HG03060 (cell line): ENCODE results near the gene CNOT10.
A peak's percentile ranks its signal among the peaks of the same experiment; 100 is the strongest.
"Not testable (repeated sequence)": the region's sequence is repeated elsewhere in the genome, so short reads cannot be mapped to it uniquely, and the experiment has no call there.

Experiments
- ATAC-seq: cut with Tn5 transposase; IDR thresholded peaks from one replicate; pipeline ENCODE4 v1.9.1; 2021; ENCODE audit warnings: low read depth, moderate number of reproducible peaks; ENCODE audit not compliant: unreplicated experiment

CNOT10 gene

GRCh38 chr3:32743934-32744333 lies 58.9 kb downstream of the CNOT10 start:
- ATAC-seq = no peak

- no peak for ATAC-seq
Measured at GRCh38 chr3:32751377-32751776, 66.4 kb downstream of the CNOT10 start.

- no peak for ATAC-seq
Measured at GRCh38 chr3:32755761-32756160, 70.8 kb downstream of the CNOT10 start.

GRCh38 chr3:32757618-32758374 lies 72.8 kb downstream of the CNOT10 start:
- no peak for ATAC-seq

GRCh38 chr3:32758375-32758753 lies 73.4 kb downstream of the CNOT10 start:
- ATAC-seq = no peak

GRCh38 chr3:32759342-32759741 lies 74.4 kb downstream of the CNOT10 start:
- ATAC-seq = no peak

GRCh38 chr3:32764481-32764880 lies 79.5 kb downstream of the CNOT10 start:
- ATAC-seq = no peak

- ATAC-seq = no peak
Measured at GRCh38 chr3:32778389-32778788, 93.4 kb downstream of the CNOT10 start.

GRCh38 chr3:32780071-32780734 lies 95.2 kb downstream of the CNOT10 start:
- ATAC-seq = no peak

- no peak for ATAC-seq
Measured at GRCh38 chr3:32780735-32781210, 95.8 kb downstream of the CNOT10 start.

GRCh38 chr3:32781211-32781968 lies 96.4 kb downstream of the CNOT10 start:
- ATAC-seq = peak; percentile 73

- not testable (repeated sequence) for ATAC-seq
Measured at GRCh38 chr3:32781969-32782270, 96.9 kb downstream of the CNOT10 start.

GRCh38 chr3:32782407-32782806 lies 97.4 kb downstream of the CNOT10 start:
- no peak for ATAC-seq

- no peak for ATAC-seq
Measured at GRCh38 chr3:32791833-32792232, 106.8 kb downstream of the CNOT10 start.

- ATAC-seq = no peak
Measured at GRCh38 chr3:32794487-32795308, 109.7 kb downstream of the CNOT10 start.

- not testable (repeated sequence) for ATAC-seq
Measured at GRCh38 chr3:32796384-32796950, 111.5 kb downstream of the CNOT10 start.

- ATAC-seq = no peak
Measured at GRCh38 chr3:32797776-32798175, 112.8 kb downstream of the CNOT10 start.

- not testable (repeated sequence) for ATAC-seq
Measured at GRCh38 chr3:32801440-32801839, 116.5 kb downstream of the CNOT10 start.

GRCh38 chr3:32813180-32813579 lies 128.2 kb downstream of the CNOT10 start:
- ATAC-seq = peak; percentile 45

- ATAC-seq = no peak
Measured at GRCh38 chr3:32814361-32814760, 129.4 kb downstream of the CNOT10 start.
